ENCODE data around the gene KNDC1.

DNA sequence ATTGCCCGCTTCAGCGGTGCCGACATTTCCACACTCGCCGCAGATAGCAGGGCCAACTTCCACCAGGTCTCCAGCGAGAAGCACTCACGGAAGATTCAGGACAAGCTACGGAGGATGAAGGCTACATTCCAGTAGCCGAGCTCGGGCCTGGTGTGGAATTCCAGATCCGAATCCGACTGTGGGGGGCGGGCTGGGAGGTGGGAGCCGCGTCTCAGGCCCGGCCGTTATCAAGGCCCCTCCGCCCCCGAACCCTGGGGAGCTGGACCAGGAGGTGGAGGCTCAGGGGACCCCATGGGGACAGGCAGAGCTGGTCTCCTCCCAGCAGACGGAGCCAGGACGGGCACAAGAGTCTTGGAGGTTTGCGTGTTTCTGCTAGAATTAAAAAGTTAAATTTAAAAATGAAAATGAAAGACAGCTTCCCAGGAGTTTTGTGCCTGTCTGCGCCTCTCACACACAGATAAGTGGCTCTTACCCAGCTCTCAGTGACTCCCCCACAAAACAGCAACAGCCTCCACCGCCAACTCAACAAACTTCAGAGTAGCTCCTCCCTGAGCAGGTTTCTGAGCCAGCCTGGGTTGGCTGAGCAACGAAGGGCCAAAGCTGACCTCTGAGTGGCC lies 64.8 kb downstream of the KNDC1 start:
- TF ChIP-seq POLR2AphosphoS5 (IDR thresholded peaks at IDR 0.05; ENCODE audit: borderline replicate concordance, low read depth, low read length) = no peak
- no peak for TF ChIP-seq EZH2 (IDR thresholded peaks at IDR 0.05)

All from SK-N-MC (cell line).